ENCODE measurements around the gene DGKD.

GRCh38 chr2:233456111-233456510 is 101.8 kb downstream of the DGKD start:
- TF ChIP-seq CTCF (IDR thresholded peaks at IDR 0.05; ENCODE audit: insufficient read depth, low read length) (no peak), POLR2AphosphoS5 (IDR thresholded peaks at IDR 0.05; ENCODE audit: low read depth) (no peak), SPI1 (IDR thresholded peaks at IDR 0.05; ENCODE audit: borderline replicate concordance, low read depth) (no peak), REST (IDR thresholded peaks at IDR 0.05; ENCODE audit: insufficient replicate concordance, low read depth) (no peak), GABPA (IDR thresholded peaks at IDR 0.05; ENCODE audit: low read depth) (no peak)
